Body of pancreas (tissue), 4 donors: ENCODE data around the gene GNAO1. TPM values are rescaled to one million over a fixed set of nuclear protein-coding genes. Genes with fewer than 3 reads are reported as not detected.
A peak's percentile ranks its signal among the peaks of the same experiment; 100 is the strongest.

Source experiments
- ATAC-seq: fragments of 150-250 bp; one replicate; pipeline ENCODE4 v1.9.1; 2016
- DNase-seq, 4 donors: peaks; one replicate each; pipeline ENCODE4 v3.0.0-alpha.2; 2019
- H3K27ac ChIP-seq, 4 donors: fragments of 200-600 bp; sonication (generic); 1 replicate in 3 of 4; 2 replicates in 1 of 4; pipeline versions ENCODE4 v1.5.1 to v1.6.1; 2016 to 2019; ENCODE audit warnings: mild to moderate bottlenecking in 1 of 4, mixed read lengths in 1 of 4, moderate library complexity in 1 of 4
- H3K27me3 ChIP-seq, 2 donors: fragments of 200-600 bp; sonication (generic); one replicate each; pipeline ENCODE4 v1.6.0; 2016; ENCODE audit warnings: mild to moderate bottlenecking in 1 of 2
- H3K36me3 ChIP-seq, 2 donors: fragments of 200-600 bp; sonication (generic); replicated peaks in 1 of 2; 2 replicates each; pipeline ENCODE4 v1.5.1; 2016; ENCODE audit warnings: low read depth in 2 of 2; ENCODE audit not compliant: insufficient read depth in 1 of 2
- H3K4me1 ChIP-seq: fragments of 200-600 bp; sonication (generic); one replicate; pipeline ENCODE4 v1.6.0; 2016
- H3K4me3 ChIP-seq, 2 donors: fragments of 200-600 bp; sonication (generic); 1 replicate in 1 of 2; 2 replicates in 1 of 2; pipeline ENCODE4 v1.5.1; 2016 to 2019
- H3K9me3 ChIP-seq, 3 donors: fragments of 200-600 bp; sonication (generic); 1 replicate in 2 of 3; 2 replicates in 1 of 3; pipeline ENCODE4 v1.5.1; 2016
- CTCF ChIP-seq, 7 experiments: fragments of 450-650 bp in 4 of 7; fragments of 200-600 bp in 3 of 7; sonication (generic) in 3 of 7; IDR thresholded peaks; one replicate each; pipeline ENCODE4 v1.5.1; 2016 to 2019; ENCODE audit warnings: antibody characterized with exemption in 7 of 7
- POLR2A ChIP-seq, 3 donors: fragments of 450-650 bp; IDR thresholded peaks; one replicate each; pipeline ENCODE4 v1.6.1; 2016; ENCODE audit warnings: antibody characterized with exemption in 3 of 3, mild to moderate bottlenecking in 2 of 3
- WGBS, 2 donors: methylation state at CpG; one replicate each; pipeline ENCODE4 v1.1.5; 2017; 5-methylcytosine and 5-hydroxymethylcytosine counted together
- intact Hi-C: fragments of 100-400 bp; cut with DNase I; formaldehyde crosslinking; loops from one replicate; pipeline ENCODE4 v1.15.1; 2023
- total RNA-seq, 2 donors: library from RNA; depleted of rRNA; stranded (reverse); fragments of >200 nt; gene quantifications; one replicate each; pipeline ENCODE4 v1.1.0, GENCODE V29; 2016

Gene GNAO1
- total RNA-seq, 2 donors from 2014 or later = 1.6 to 3.0 TPM

- DNase-seq = no peak
- Histone ChIP-seq H3K9me3 (no peaks in the 10 kb centered on the region), H3K27ac (no peak overlapping the region), H3K27me3 (no peaks in the 10 kb centered on the region), H3K4me1 (no peaks in the 10 kb centered on the region), H3K4me3 (no peak overlapping the region), H3K36me3 (no peaks in the 10 kb centered on the region)
- WGBS, 2 donors = 52 to 58% methylated on average over 2 of the region's 2 CpGs
- TF ChIP-seq CTCF (IDR thresholded peaks at IDR 0.05) = no peak
- no peak for TF ChIP-seq POLR2A (IDR thresholded peaks at IDR 0.05)
- intact Hi-C loops = no loop called here
- ATAC-seq = no peak
Observed at GRCh38 chr16:56207421-56207820, 16.1 kb downstream of the GNAO1 start.

GRCh38 chr16:56211435-56211981 lies 20.2 kb downstream of the GNAO1 start:
- DNase-seq = peak in 1 of 4 donors; percentile 21
- intact Hi-C loops = no loop called here
- Histone ChIP-seq H3K36me3 (no peaks in the 10 kb centered on the region), H3K27me3 (no peaks in the 10 kb centered on the region), H3K4me1 (no peaks in the 10 kb centered on the region), H3K27ac (peak overlapping the region in 1 of 4 donors; percentile 33), H3K9me3 (no peaks in the 10 kb centered on the region), H3K4me3 (no peak overlapping the region)
- 53 to 63% methylated on average over 7 of the region's 7 CpGs for WGBS, 2 donors
- no peak for TF ChIP-seq POLR2A (IDR thresholded peaks at IDR 0.05)
- TF ChIP-seq CTCF (IDR thresholded peaks at IDR 0.05) = no peak
- peak; percentile 27 for ATAC-seq

GRCh38 chr16:56212144-56212543 lies 20.9 kb downstream of the GNAO1 start:
- WGBS, 2 donors = 55 to 73% methylated on average over 6 of the region's 6 CpGs
- H3K4me1 ChIP-seq = no peaks in the 10 kb centered on the region
- peak overlapping the region in 1 of 4 donors; percentile 33 for H3K27ac ChIP-seq
- no peak for TF ChIP-seq CTCF (IDR thresholded peaks at IDR 0.05)
- no peak for TF ChIP-seq POLR2A (IDR thresholded peaks at IDR 0.05)
- H3K27me3 ChIP-seq = no peaks in the 10 kb centered on the region
- ATAC-seq (no peak), DNase-seq (no peak)
- no peaks in the 10 kb centered on the region for H3K9me3 ChIP-seq
- intact Hi-C loops = no loop called here
- H3K36me3 ChIP-seq = no peaks in the 10 kb centered on the region
- no peak overlapping the region for H3K4me3 ChIP-seq

GRCh38 chr16:56221995-56222394 lies 30.7 kb downstream of the GNAO1 start:
- Histone ChIP-seq H3K4me1 (no peaks in the 10 kb centered on the region), H3K27me3 (no peaks in the 10 kb centered on the region), H3K9me3 (no peaks in the 10 kb centered on the region), H3K4me3 (no peak overlapping the region), H3K27ac (no peak overlapping the region), H3K36me3 (no peaks in the 10 kb centered on the region)
- 49 to 54% methylated on average over 2 of the region's 2 CpGs for WGBS, 2 donors
- intact Hi-C loops = no loop called here
- ATAC-seq (no peak), DNase-seq (no peak)
- TF ChIP-seq POLR2A (IDR thresholded peaks at IDR 0.05) = no peak
- TF ChIP-seq CTCF (IDR thresholded peaks at IDR 0.05) = no peak

- Histone ChIP-seq H3K9me3 (no peaks in the 10 kb centered on the region), H3K36me3 (no peaks in the 10 kb centered on the region), H3K4me1 (no peaks in the 10 kb centered on the region), H3K4me3 (no peak overlapping the region), H3K27me3 (no peaks in the 10 kb centered on the region), H3K27ac (no peak overlapping the region)
- DNase-seq (no peak), ATAC-seq (no peak)
- no peak for TF ChIP-seq POLR2A (IDR thresholded peaks at IDR 0.05)
- no peak for TF ChIP-seq CTCF (IDR thresholded peaks at IDR 0.05)
- intact Hi-C loops = no loop called here
- WGBS, 2 donors = 46 to 49% methylated on average over 10 of the region's 10 CpGs
Observed at GRCh38 chr16:56222474-56222997, 31.2 kb downstream of the GNAO1 start.
